Measurements from ENCODE around the gene PPME1.

PPME1 gene

GRCh38 chr11:74284466-74284865 lies 113.4 kb downstream of the PPME1 start:
- H3K4me2 ChIP-seq (ENCODE audit: low read length), result no peak overlapping the region
- H3K27ac ChIP-seq (ENCODE audit: low read depth, low read length, poor library complexity, severe bottlenecking), result no peak overlapping the region
- no peaks in the 10 kb centered on the region; the same call in 1 of the 2 replicates for H3K27me3 ChIP-seq (ENCODE audit: insufficient read depth, low read length)
- H3K9me2 ChIP-seq (ENCODE audit: low read depth, low read length), result no peaks in the 10 kb centered on the region
- H3K36me3 ChIP-seq (ENCODE audit: insufficient read depth, low read length), result no peaks in the 10 kb centered on the region; the same call in 1 of the 2 replicates
- H4K20me1 ChIP-seq (ENCODE audit: insufficient read depth, low read length), result no peaks in the 10 kb centered on the region
- H2AFZ ChIP-seq (ENCODE audit: low read length), result no peak overlapping the region
- no peak overlapping the region for H3K4me3 ChIP-seq (ENCODE audit: low read depth, low read length, poor library complexity, severe bottlenecking)
- TF ChIP-seq, protein P1, sequence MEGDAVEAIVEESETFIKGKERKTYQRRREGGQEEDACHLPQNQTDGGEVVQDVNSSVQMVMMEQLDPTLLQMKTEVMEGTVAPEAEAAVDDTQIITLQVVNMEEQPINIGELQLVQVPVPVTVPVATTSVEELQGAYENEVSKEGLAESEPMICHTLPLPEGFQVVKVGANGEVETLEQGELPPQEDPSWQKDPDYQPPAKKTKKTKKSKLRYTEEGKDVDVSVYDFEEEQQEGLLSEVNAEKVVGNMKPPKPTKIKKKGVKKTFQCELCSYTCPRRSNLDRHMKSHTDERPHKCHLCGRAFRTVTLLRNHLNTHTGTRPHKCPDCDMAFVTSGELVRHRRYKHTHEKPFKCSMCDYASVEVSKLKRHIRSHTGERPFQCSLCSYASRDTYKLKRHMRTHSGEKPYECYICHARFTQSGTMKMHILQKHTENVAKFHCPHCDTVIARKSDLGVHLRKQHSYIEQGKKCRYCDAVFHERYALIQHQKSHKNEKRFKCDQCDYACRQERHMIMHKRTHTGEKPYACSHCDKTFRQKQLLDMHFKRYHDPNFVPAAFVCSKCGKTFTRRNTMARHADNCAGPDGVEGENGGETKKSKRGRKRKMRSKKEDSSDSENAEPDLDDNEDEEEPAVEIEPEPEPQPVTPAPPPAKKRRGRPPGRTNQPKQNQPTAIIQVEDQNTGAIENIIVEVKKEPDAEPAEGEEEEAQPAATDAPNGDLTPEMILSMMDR (IDR thresholded peaks at IDR 0.05; ENCODE audit: low read length), result no peak
- TF ChIP-seq EZH2 (IDR thresholded peaks at IDR 0.05; ENCODE audit: borderline replicate concordance, low read length), result no peak
- H3K4me1 ChIP-seq (ENCODE audit: insufficient read depth, low read length, severe bottlenecking), result no peaks in the 10 kb centered on the region
- H3K9me3 ChIP-seq (ENCODE audit: low read length), result no peaks in the 10 kb centered on the region
- H3K79me2 ChIP-seq (ENCODE audit: insufficient read depth, low read length), result no peaks in the 10 kb centered on the region
- H3K9ac ChIP-seq (ENCODE audit: low read length), result no peak overlapping the region
- no peaks in the 10 kb centered on the region for H3F3A ChIP-seq (ENCODE audit: insufficient read depth, low read length)

DNA sequence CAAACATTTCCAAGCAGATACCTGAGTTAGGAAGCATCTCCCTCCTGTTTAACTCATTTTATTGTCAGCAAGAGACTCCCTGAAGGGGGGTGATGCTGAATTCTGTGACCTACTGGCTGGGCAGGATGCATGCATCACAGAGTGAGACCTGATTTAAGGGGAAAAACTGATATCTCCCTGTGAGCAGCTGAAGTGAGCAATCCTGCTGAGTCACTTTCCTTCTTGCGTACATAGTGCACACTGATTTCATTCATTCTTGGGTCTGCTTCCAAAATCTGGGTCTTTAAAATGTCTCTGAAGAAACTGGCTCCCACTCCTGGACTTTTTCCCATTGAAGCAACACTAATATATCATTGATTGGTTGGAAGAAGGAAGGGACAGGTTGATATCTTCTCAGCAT lies 117.1 kb downstream of the PPME1 start:
- Histone ChIP-seq H3K79me2 (ENCODE audit: insufficient read depth, low read length) (no peaks in the 10 kb centered on the region), H3K4me2 (ENCODE audit: low read length) (no peak overlapping the region), H3F3A (ENCODE audit: insufficient read depth, low read length) (no peaks in the 10 kb centered on the region), H3K9me3 (ENCODE audit: low read length) (no peaks in the 10 kb centered on the region), H3K4me3 (ENCODE audit: low read depth, low read length, poor library complexity, severe bottlenecking) (no peak overlapping the region), H3K9ac (ENCODE audit: low read length) (no peak overlapping the region), H2AFZ (ENCODE audit: low read length) (no peak overlapping the region), H3K27ac (ENCODE audit: low read depth, low read length, poor library complexity, severe bottlenecking) (no peak overlapping the region), H3K27me3 (ENCODE audit: insufficient read depth, low read length) (no peaks in the 10 kb centered on the region; the same call in 1 of the 2 replicates), H3K4me1 (ENCODE audit: insufficient read depth, low read length, severe bottlenecking) (no peaks in the 10 kb centered on the region), H3K36me3 (ENCODE audit: insufficient read depth, low read length) (no peaks in the 10 kb centered on the region), H3K9me2 (ENCODE audit: low read depth, low read length) (no peaks in the 10 kb centered on the region), H4K20me1 (ENCODE audit: insufficient read depth, low read length) (no peaks in the 10 kb centered on the region)
- no peak for TF ChIP-seq EZH2 (IDR thresholded peaks at IDR 0.05; ENCODE audit: borderline replicate concordance, low read length)
- TF ChIP-seq, protein P1 (IDR thresholded peaks at IDR 0.05; ENCODE audit: low read length), result no peak

DNA sequence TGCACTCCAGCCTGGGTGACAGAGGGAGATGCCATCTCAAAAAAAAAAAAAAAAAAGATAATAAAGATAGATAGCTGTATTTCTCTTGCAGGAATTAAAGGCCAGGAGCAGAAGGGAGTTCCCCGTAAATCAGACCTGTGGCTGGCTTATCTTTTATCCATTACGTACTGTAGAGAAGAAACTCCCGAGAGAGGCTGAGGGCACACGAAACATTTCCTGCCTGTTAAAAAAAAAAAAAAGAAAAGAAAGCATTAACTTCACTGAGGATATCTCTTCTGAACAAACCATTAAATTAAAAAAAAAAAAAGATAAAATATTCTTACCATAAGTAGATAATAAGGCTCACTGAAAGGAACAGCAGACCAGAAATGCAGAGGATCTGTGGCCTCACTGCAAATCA lies 117.8 kb downstream of the PPME1 start:
- H3K4me3 ChIP-seq (ENCODE audit: low read depth, low read length, poor library complexity, severe bottlenecking), result no peak overlapping the region
- H3K27me3 ChIP-seq (ENCODE audit: insufficient read depth, low read length), result no peaks in the 10 kb centered on the region; the same call in 1 of the 2 replicates
- no peak overlapping the region for H2AFZ ChIP-seq (ENCODE audit: low read length)
- no peaks in the 10 kb centered on the region for H3K4me1 ChIP-seq (ENCODE audit: insufficient read depth, low read length, severe bottlenecking)
- no peaks in the 10 kb centered on the region for H3K79me2 ChIP-seq (ENCODE audit: insufficient read depth, low read length)
- no peaks in the 10 kb centered on the region for H3K9me3 ChIP-seq (ENCODE audit: low read length)
- H3F3A ChIP-seq (ENCODE audit: insufficient read depth, low read length), result no peaks in the 10 kb centered on the region
- no peaks in the 10 kb centered on the region for H4K20me1 ChIP-seq (ENCODE audit: insufficient read depth, low read length)
- no peak overlapping the region for H3K27ac ChIP-seq (ENCODE audit: low read depth, low read length, poor library complexity, severe bottlenecking)
- no peaks in the 10 kb centered on the region for H3K36me3 ChIP-seq (ENCODE audit: insufficient read depth, low read length)
- H3K9me2 ChIP-seq (ENCODE audit: low read depth, low read length), result no peaks in the 10 kb centered on the region
- TF ChIP-seq EZH2 (IDR thresholded peaks at IDR 0.05; ENCODE audit: borderline replicate concordance, low read length), result no peak
- TF ChIP-seq, protein P1 (IDR thresholded peaks at IDR 0.05; ENCODE audit: low read length), result no peak
- no peak overlapping the region for H3K9ac ChIP-seq (ENCODE audit: low read length)
- no peak overlapping the region for H3K4me2 ChIP-seq (ENCODE audit: low read length)
